Liver (tissue), 9 donors: Measurements from ENCODE around the gene ABHD17C. TPM values are rescaled to one million over a fixed set of nuclear protein-coding genes. Genes with fewer than 3 reads are reported as not detected.
"Not testable (repeated sequence)": the region's sequence is repeated elsewhere in the genome, so short reads cannot be mapped to it uniquely, and the experiment has no call there.

Experiments
- DNase-seq: peaks from one replicate; pipeline ENCODE4 v3.0.0-alpha.2; 2017; ENCODE audit warnings: low spot score
- H3K27ac ChIP-seq, 2 donors: one replicate each; pipeline ENCODE4 v1.7.0; 2013; ENCODE audit warnings: inconsistent platforms in 2 of 2, low read length in 2 of 2, control low read depth in 1 of 2, low read depth in 1 of 2, mild to moderate bottlenecking in 1 of 2
- H3K27me3 ChIP-seq, 4 donors: one replicate each; pipeline versions ENCODE4 v1.6.1 to v1.7.0; 2013; ENCODE audit warnings: low read length in 3 of 4, inconsistent platforms in 1 of 4, mild to moderate bottlenecking in 1 of 4, moderate library complexity in 1 of 4; ENCODE audit not compliant: control insufficient read depth in 4 of 4, insufficient read depth in 4 of 4
- H3K36me3 ChIP-seq, 4 donors: one replicate each; pipeline versions ENCODE4 v1.6.1 to v1.7.0; 2013; ENCODE audit warnings: low read length in 3 of 4, mild to moderate bottlenecking in 3 of 4, low read depth in 1 of 4, moderate library complexity in 1 of 4; ENCODE audit not compliant: control insufficient read depth in 4 of 4, insufficient read depth in 3 of 4
- H3K4me1 ChIP-seq, 4 donors: one replicate each; pipeline versions ENCODE4 v1.6.1 to v1.7.0; 2013; ENCODE audit warnings: low read length in 3 of 4, mild to moderate bottlenecking in 3 of 4, moderate library complexity in 1 of 4; ENCODE audit not compliant: control insufficient read depth in 4 of 4, insufficient read depth in 4 of 4
- H3K4me3 ChIP-seq, 3 donors: one replicate each; pipeline versions ENCODE4 v1.6.1 to v1.7.0; 2013; ENCODE audit warnings: low read length in 3 of 3, control low read depth in 1 of 3, low read depth in 1 of 3, mild to moderate bottlenecking in 1 of 3
- H3K9ac ChIP-seq, 2 donors: one replicate each; pipeline ENCODE4 v1.7.0; 2013; ENCODE audit warnings: low read length in 2 of 2, mild to moderate bottlenecking in 2 of 2, moderate library complexity in 2 of 2, control low read depth in 1 of 2, low read depth in 1 of 2
- H3K9me3 ChIP-seq, 4 donors: one replicate each; pipeline versions ENCODE4 v1.6.1 to v1.7.0; 2013; ENCODE audit warnings: low read length in 3 of 4; ENCODE audit not compliant: control insufficient read depth in 4 of 4
- CTCF ChIP-seq: fragments of 150-350 bp; IDR thresholded peaks from 2 replicates; pipeline ENCODE4 v1.5.1; 2017; ENCODE audit warnings: improper control_type of control experiment, low read depth, low read length; ENCODE audit not compliant: missing input control
- FOXA2 ChIP-seq: IDR thresholded peaks from 2 replicates; pipeline ENCODE4 v1.6.1; 2016; ENCODE audit warnings: antibody characterized with exemption
- GABPA ChIP-seq, 2 donors: IDR thresholded peaks in 1 of 2; conservative IDR thresholded peaks in 1 of 2; 2 replicates each; pipeline ENCODE4 v1.6.1; 2016; ENCODE audit warnings: antibody characterized with exemption in 2 of 2, mild to moderate bottlenecking in 1 of 2, moderate library complexity in 1 of 2
- HNF4A ChIP-seq, 2 donors: conservative IDR thresholded peaks; 2 replicates each; pipeline ENCODE4 v1.6.1; 2016; ENCODE audit warnings: antibody characterized with exemption in 2 of 2, mild to moderate bottlenecking in 2 of 2
- JUND ChIP-seq, 2 donors: IDR thresholded peaks; 2 replicates each; pipeline ENCODE4 v1.6.1; 2016; ENCODE audit warnings: antibody characterized with exemption in 2 of 2
- MAX ChIP-seq: IDR thresholded peaks from 2 replicates; pipeline ENCODE4 v1.6.1; 2016; ENCODE audit warnings: antibody characterized with exemption
- RAD21 ChIP-seq, 2 donors: IDR thresholded peaks; 2 replicates each; pipeline ENCODE4 v1.6.1; 2016; ENCODE audit warnings: antibody characterized with exemption in 2 of 2, mild to moderate bottlenecking in 2 of 2
- REST ChIP-seq: IDR thresholded peaks from 2 replicates; pipeline ENCODE4 v1.6.1; 2016; ENCODE audit warnings: antibody characterized with exemption, mild to moderate bottlenecking
- RXRA ChIP-seq, 2 donors: IDR thresholded peaks; 2 replicates each; pipeline ENCODE4 v1.6.1; 2017 to 2018; ENCODE audit warnings: antibody characterized with exemption in 2 of 2, mild to moderate bottlenecking in 1 of 2
- SP1 ChIP-seq: IDR thresholded peaks from 2 replicates; pipeline ENCODE4 v1.6.1; 2018; ENCODE audit warnings: antibody characterized with exemption, mild to moderate bottlenecking
- TAF1 ChIP-seq: conservative IDR thresholded peaks from 2 replicates; pipeline ENCODE4 v1.6.1; 2016; ENCODE audit warnings: antibody characterized with exemption, mild to moderate bottlenecking
- YY1 ChIP-seq: IDR thresholded peaks from 2 replicates; pipeline ENCODE4 v1.6.1; 2016; ENCODE audit warnings: antibody characterized with exemption, mild to moderate bottlenecking
- WGBS: extraction: QIAGEN DNeasy Blood & Tissue Kit; methylation state at CpG from one replicate; pipeline ENCODE4 v1.1.7; 2013; 5-methylcytosine and 5-hydroxymethylcytosine counted together
- polyA plus RNA-seq, 2 donors: library from polyadenylated mRNA; stranded (reverse) in 1 of 2; unstranded in 1 of 2; fragments of 200-250 nt in 1 of 2; fragments of >200 nt in 1 of 2; fragmentation: Nextera tagmentation in 1 of 2; extraction: Ambion mirVana in 1 of 2; gene quantifications; one replicate each; pipeline versions ENCODE4 v1.2.1 to v1.2.3, GENCODE V29; 2013 to 2015
- total RNA-seq, 2 donors: library from RNA; depleted of rRNA; stranded (reverse); fragments of >200 nt; gene quantifications; one replicate each; pipeline ENCODE4 v1.2.3, GENCODE V29; 2014
- donor health status: healthy.
- donor health status: healthy.
- donor health status: healthy.
- donor health status: healthy.
- donor health status: healthy.

The ABHD17C gene
- total and polyA plus RNA-seq, 4 donors: 0.79 to 3.0 (median 2.0) TPM

- peaks cover 0 to 10% (median 5%) of the 10 kb centered on the region in 4 donors for H3K4me1 ChIP-seq
- no peak for DNase-seq
- TF ChIP-seq TAF1 (no peak), MAX (peak; percentile 18), RAD21 (IDR thresholded peaks at IDR 0.05) (peak; percentile 12 to 29)
- no peak overlapping the region for H3K4me3 ChIP-seq
- H3K9me3 ChIP-seq: no peaks in the 10 kb centered on the region
- no peaks in the 10 kb centered on the region for H3K27me3 ChIP-seq
- 44% methylated on average over 6 of the region's 6 CpGs for WGBS
- H3K9ac ChIP-seq: no peak overlapping the region
- H3K36me3 ChIP-seq: peaks cover 0 to 1% (median 0%) of the 10 kb centered on the region in 4 donors
- H3K27ac ChIP-seq: no peak overlapping the region
These were observed 63.1 kb downstream of the ABHD17C start for GRCh38 chr15:80758130-80758745.

- H3K4me3 ChIP-seq: no peak overlapping the region
- no peak for DNase-seq
- H3K27me3 ChIP-seq: no peaks in the 10 kb centered on the region
- no peaks in the 10 kb centered on the region for H3K9me3 ChIP-seq
- H3K9ac ChIP-seq: no peak overlapping the region
- peaks cover 0 to 10% (median 5%) of the 10 kb centered on the region in 4 donors for H3K4me1 ChIP-seq
- no peaks in the 10 kb centered on the region for H3K36me3 ChIP-seq
- no peak for TF ChIP-seq MAX
- no peak for TF ChIP-seq FOXA2
- no peak for TF ChIP-seq HNF4A (conservative IDR thresholded peaks at IDR 0.05)
- no peak for TF ChIP-seq TAF1
- TF ChIP-seq RXRA (IDR thresholded peaks at IDR 0.05): no peak
- no peak for TF ChIP-seq CTCF
- no peak for TF ChIP-seq JUND (IDR thresholded peaks at IDR 0.05)
- no peak for TF ChIP-seq GABPA (IDR thresholded peaks at IDR 0.05 in 1 of 2, conservative IDR thresholded peaks at IDR 0.05 in 1 of 2)
- WGBS: 47% methylated on average over 4 of the region's 4 CpGs
- H3K27ac ChIP-seq: no peak overlapping the region
These were observed 65.8 kb downstream of the ABHD17C start for GRCh38 chr15:80760960-80761359.

GRCh38 chr15:80761754-80762153 is 66.6 kb downstream of the ABHD17C start:
- H3K36me3 ChIP-seq: no peaks in the 10 kb centered on the region
- H3K27me3 ChIP-seq: no peaks in the 10 kb centered on the region
- H3K9ac ChIP-seq: no peak overlapping the region
- TF ChIP-seq HNF4A (conservative IDR thresholded peaks at IDR 0.05): peak in 1 of 2 donors; percentile 7
- no peak for TF ChIP-seq REST
- no peak for TF ChIP-seq YY1
- TF ChIP-seq SP1: no peak
- H3K9me3 ChIP-seq: no peaks in the 10 kb centered on the region
- H3K4me1 ChIP-seq: peaks cover 0 to 10% (median 5%) of the 10 kb centered on the region in 4 donors
- no peak for DNase-seq
- no peak overlapping the region for H3K4me3 ChIP-seq
- WGBS: 83% methylated on average over 6 of the region's 6 CpGs
- no peak overlapping the region for H3K27ac ChIP-seq

- DNase-seq, H3K4me1 ChIP-seq, H3K4me3 ChIP-seq, H3K9me3 ChIP-seq, H3K9ac ChIP-seq, H3K27me3 ChIP-seq, H3K27ac ChIP-seq, H3K36me3 ChIP-seq: not testable (repeated sequence)
- 95% methylated on average over 3 of the region's 3 CpGs for WGBS
These were observed 68.1 kb downstream of the ABHD17C start for GRCh38 chr15:80763235-80763634.
